Neutrophil (primary cell): ENCODE results near the gene CCNB3.

Experiments
- H3K27ac ChIP-seq: fragments of 200-600 bp; sonication (generic); 2 replicates; pipeline ENCODE4 v1.5.1; 2016; ENCODE audit warnings: mild to moderate bottlenecking, moderate library complexity
- H3K27me3 ChIP-seq: fragments of 200-600 bp; sonication (generic); 2 replicates; pipeline ENCODE4 v1.6.0; 2016; ENCODE audit warnings: mild to moderate bottlenecking
- H3K36me3 ChIP-seq: fragments of 200-600 bp; sonication (generic); 2 replicates; pipeline ENCODE4 v1.5.1; 2017
- H3K4me1 ChIP-seq, 2 experiments: fragments of 200-600 bp in 1 of 2; sonication (generic) in 1 of 2; 1 replicate in 1 of 2; 2 replicates in 1 of 2; pipeline versions ENCODE4 v1.5.1 to v1.6.1; 2013 to 2016; ENCODE audit warnings: low read depth in 1 of 2, low read length in 1 of 2, mild to moderate bottlenecking in 1 of 2, moderate library complexity in 1 of 2; ENCODE audit not compliant: control insufficient read depth in 1 of 2, insufficient read depth in 1 of 2
- H3K4me3 ChIP-seq, 2 experiments: fragments of 200-600 bp in 1 of 2; sonication (generic) in 1 of 2; 1 replicate in 1 of 2; 2 replicates in 1 of 2; pipeline ENCODE4 v1.5.1; 2013 to 2016; ENCODE audit warnings: low read depth in 1 of 2, low read length in 1 of 2, mild to moderate bottlenecking in 1 of 2, moderate library complexity in 1 of 2
- H3K9me3 ChIP-seq: fragments of 200-600 bp; sonication (generic); 2 replicates; pipeline ENCODE4 v1.5.1; 2016
- CTCF ChIP-seq: fragments of 200-600 bp; sonication (generic); IDR thresholded peaks from 2 replicates; pipeline ENCODE4 v1.5.1; 2016; ENCODE audit warnings: antibody characterized with exemption

Gene CCNB3

GRCh38 chrX:50204364-50204899 is at the start of gene CCNB3:
Gene CCNB3, plus strand, starts transcription at chrX:50204765. Its CDS starts 80,399 bp downstream, at chrX:50285164.
- TF ChIP-seq CTCF = no peak
- no peak within 1 kb of the TSS for H3K27ac ChIP-seq
- no peaks in the 10 kb centered on the region for H3K27me3 ChIP-seq
- no peaks in the 10 kb centered on the region for H3K36me3 ChIP-seq
- no peaks in the 10 kb centered on the region for H3K4me1 ChIP-seq
- H3K9me3 ChIP-seq = no peaks in the 10 kb centered on the region
- peak within 1 kb of the TSS in 1 of 2 experiments; percentile 12 for H3K4me3 ChIP-seq

GRCh38 chrX:50157545-50158135 is 46.9 kb upstream of the CCNB3 start:
- no peak for TF ChIP-seq CTCF
- H3K27me3 ChIP-seq = no peaks in the 10 kb centered on the region
- H3K27ac ChIP-seq = no peak overlapping the region

GRCh38 chrX:50158593-50158992 is 46.0 kb upstream of the CCNB3 start:
- Histone ChIP-seq H3K9me3 (no peaks in the 10 kb centered on the region), H3K4me1 (no peaks in the 10 kb centered on the region), H3K36me3 (no peaks in the 10 kb centered on the region), H3K27me3 (no peaks in the 10 kb centered on the region), H3K4me3 (no peak overlapping the region), H3K27ac (no peak overlapping the region)
- no peak for TF ChIP-seq CTCF

More at GRCh38 chrX:50157545-50158135, 46.9 kb upstream of the CCNB3 start:
- Histone ChIP-seq H3K4me1 (no peaks in the 10 kb centered on the region), H3K9me3 (no peaks in the 10 kb centered on the region), H3K4me3 (no peak overlapping the region), H3K36me3 (no peaks in the 10 kb centered on the region)

GRCh38 chrX:50161127-50161526 is 43.4 kb upstream of the CCNB3 start:
- no peak for TF ChIP-seq CTCF
- Histone ChIP-seq H3K27me3 (no peaks in the 10 kb centered on the region), H3K4me3 (no peak overlapping the region), H3K36me3 (no peaks in the 10 kb centered on the region), H3K27ac (no peak overlapping the region), H3K9me3 (no peaks in the 10 kb centered on the region), H3K4me1 (no peaks in the 10 kb centered on the region)

GRCh38 chrX:50165727-50166126 is 38.8 kb upstream of the CCNB3 start:
- Histone ChIP-seq H3K36me3 (no peaks in the 10 kb centered on the region), H3K27me3 (no peaks in the 10 kb centered on the region), H3K9me3 (no peaks in the 10 kb centered on the region), H3K4me3 (no peak overlapping the region), H3K4me1 (no peaks in the 10 kb centered on the region), H3K27ac (no peak overlapping the region)
- TF ChIP-seq CTCF = no peak
